ENCODE results near the gene SPATS1. TPM values are rescaled to one million over a fixed set of nuclear protein-coding genes. Genes with fewer than 3 reads are reported as not detected.

The SPATS1 gene, protein sequence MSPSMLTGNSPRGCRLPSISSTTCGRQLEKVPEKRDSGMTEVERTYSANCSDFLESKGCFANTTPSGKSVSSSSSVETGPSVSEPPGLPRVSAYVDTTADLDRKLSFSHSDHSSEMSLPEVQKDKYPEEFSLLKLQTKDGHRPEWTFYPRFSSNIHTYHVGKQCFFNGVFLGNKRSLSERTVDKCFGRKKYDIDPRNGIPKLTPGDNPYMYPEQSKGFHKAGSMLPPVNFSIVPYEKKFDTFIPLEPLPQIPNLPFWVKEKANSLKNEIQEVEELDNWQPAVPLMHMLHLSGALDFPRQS
- total RNA-seq: not detected

DNA sequence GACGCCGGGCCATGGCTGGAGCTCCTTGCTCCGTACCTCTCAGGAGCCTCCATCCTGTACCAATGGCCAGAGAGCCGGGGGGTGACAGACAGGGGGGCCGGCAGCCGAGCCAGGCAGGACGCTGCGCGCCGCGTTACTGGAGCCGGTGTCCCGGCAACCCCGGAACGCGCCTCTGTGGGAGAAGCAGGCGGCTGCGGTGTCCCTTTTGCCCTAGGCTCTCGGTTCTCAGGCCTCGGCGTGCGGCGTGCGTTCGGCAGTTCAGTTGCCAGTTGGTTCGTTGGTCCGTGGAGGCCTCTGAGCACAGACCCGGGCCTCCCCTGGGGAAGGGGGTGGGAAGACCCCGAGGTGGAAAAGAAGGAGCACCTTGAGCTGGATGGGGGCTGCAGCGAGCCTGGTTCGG is at the start of gene SPATS1:
Gene SPATS1 (plus strand): TSS at position 162 of the 400 bp plus-strand sequence. CDS start 446 bp downstream, outside the sequence.

DNA sequence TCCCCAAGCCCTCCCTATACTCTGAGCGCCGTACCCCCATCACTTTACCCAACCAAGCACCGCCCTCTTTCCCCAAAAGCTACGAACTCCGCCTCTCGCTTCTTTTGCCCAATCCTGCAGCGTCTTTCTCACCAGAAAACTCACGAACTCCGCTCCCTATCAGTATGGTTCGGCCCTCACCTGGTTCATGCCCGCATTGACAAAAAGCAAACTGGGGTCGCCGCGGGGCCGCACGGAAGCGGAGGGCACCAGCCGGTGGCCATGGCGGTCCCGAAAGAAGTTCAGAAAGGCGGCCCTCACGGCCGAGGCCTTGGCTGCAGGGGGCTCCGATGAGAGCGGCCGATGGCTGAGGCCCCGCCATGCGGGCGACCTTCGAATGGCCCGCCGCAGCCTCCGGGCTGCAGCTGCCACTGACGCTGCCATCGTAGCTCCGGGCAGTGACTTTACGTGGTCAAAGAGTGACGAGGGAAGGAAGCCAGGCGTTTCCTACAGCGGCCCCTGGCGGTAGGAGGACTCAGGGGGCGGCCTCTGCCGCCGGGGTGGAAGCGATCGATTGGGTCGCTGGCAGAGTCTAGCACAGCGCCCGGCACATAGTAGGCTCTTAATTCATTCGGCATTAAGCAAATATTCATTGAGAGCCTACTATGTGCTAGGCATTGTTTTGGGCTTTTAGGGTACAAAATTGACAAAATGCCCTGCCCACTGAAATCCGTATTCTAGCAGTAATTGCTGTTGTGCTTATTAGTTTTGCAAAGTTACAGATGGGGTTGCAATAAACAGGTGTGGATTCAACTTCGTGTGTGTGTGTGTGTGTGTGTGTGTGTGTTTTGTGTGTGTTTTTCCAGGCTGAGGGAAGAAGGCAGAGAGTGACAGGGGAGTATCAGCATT is 29.3 kb upstream of the SPATS1 start, which contains the start of gene AARS2:
Gene AARS2 (minus strand): TSS at position 447 of the 888 bp plus-strand sequence. CDS start 24 bp downstream, at position 423.

DNA sequence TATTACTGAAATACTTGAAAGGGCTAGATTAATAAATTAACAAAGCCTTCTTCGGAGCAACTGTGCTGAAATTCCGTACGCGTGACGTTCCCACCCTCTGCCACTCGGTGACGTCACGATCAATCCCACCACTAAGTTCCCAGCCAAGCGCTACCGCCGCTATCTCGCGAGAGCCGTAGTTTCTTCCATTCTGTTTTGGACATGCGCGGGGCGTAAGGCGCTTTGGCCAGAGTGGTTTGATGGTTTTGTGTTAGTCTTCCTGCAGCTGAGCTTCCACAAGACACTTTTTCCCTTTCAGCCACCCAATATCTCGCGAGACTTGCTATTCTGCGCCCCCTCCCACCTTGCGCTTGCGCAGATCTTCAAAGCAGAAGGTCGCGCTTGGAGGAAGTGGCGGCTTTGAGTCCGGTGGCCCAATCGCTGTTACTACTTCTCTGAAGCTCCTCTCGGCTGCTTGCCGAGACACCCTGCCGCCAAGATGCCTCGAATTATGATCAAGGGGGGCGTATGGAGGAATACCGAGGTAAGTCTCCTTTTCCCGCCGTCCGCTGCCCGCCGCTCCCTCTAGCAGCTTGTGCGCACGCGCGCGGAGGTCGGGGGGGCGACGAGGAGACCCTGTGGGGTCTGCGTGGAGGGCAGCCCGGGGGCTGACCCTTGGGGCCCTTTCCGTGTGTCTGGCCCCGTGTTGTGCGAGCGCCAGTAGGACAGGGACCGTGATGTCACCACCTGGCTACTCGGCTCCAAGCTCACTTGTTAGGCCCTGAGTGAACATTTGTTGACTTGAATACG is 45.1 kb downstream of the SPATS1 start, which contains the start of gene CDC5L:
Gene CDC5L (plus strand): TSS at position 361 of the 789 bp plus-strand sequence. CDS start 118 bp downstream, at position 479.

Other genes starting within 250 kb of the SPATS1 start
- gene MRPL14, start 215.2 kb upstream of the SPATS1 start, total RNA-seq: 10 to 100 TPM; 32.3 to 53.9 TPM
- gene TMEM63B, start 215.1 kb upstream of the SPATS1 start, total RNA-seq: 10 to 100 TPM; 46.0 to 55.7 TPM
- not detected for gene CAPN11, start 183.8 kb upstream of the SPATS1 start, total RNA-seq
- gene MYMX, start 125.7 kb upstream of the SPATS1 start, total RNA-seq: not detected
- gene SLC29A1, start 119.1 kb upstream of the SPATS1 start, total RNA-seq: 10 to 100 TPM in 1 of 2 donors, 1 to 10 TPM in 1; 5.2 to 18.3 TPM
- gene HSP90AB1, start 95.5 kb upstream of the SPATS1 start, total RNA-seq: 1,000 to 10,000 TPM in 1 of 2 donors, 100 to 1,000 TPM in 1; 776 to 1,328 TPM
- 100 to 1,000 TPM; 113 to 150 TPM for gene SLC35B2, start 85.1 kb upstream of the SPATS1 start, total RNA-seq
- gene NFKBIE, start 77.1 kb upstream of the SPATS1 start, total RNA-seq: 10 to 100 TPM; 13.3 to 23.7 TPM
- gene TMEM151B, start 72.2 kb upstream of the SPATS1 start, total RNA-seq: not detected
- 10 to 100 TPM; 14.5 to 21.6 TPM for gene AARS2, start 29.3 kb upstream of the SPATS1 start, total RNA-seq
- 10 to 100 TPM; 19.3 to 22.6 TPM for gene CDC5L, start 45.1 kb downstream of the SPATS1 start, total RNA-seq

All from melanocyte of skin (primary cell).